HepG2 (cell line): ENCODE results near the gene COL9A3. TPM values are rescaled to one million over a fixed set of nuclear protein-coding genes. Genes with fewer than 3 reads are reported as not detected.
A peak's percentile ranks its signal among the peaks of the same experiment; 100 is the strongest.

Experiments
- ATAC-seq: fragments of 200-7000 bp; cut with Tn5 transposase; 3 replicates; pipeline ENCODE4 v1.9.1; 2020; ENCODE audit warnings: mild to moderate bottlenecking, moderate library complexity
- BruUV-seq: library from RNA; stranded (reverse); fragments of 400-500 nt; replicated peaks from 2 replicates; lab custom pipeline; 2021; lab: Mats Ljungman, UMichigan
- CTCF ChIA-PET: fragments of 300-600 bp; formaldehyde crosslinking; extraction: SDS; loops from one replicate; lab custom pipeline; 2021; ENCODE audit warnings: low total read pairs, inconsistent platforms, low intra/inter-chr PET ratio; lab: Yijun Ruan, JAX
- POLR2A ChIA-PET: fragments of 350-600 bp; sonication (Branson Sonifier 250); formaldehyde crosslinking; loops from one replicate; lab custom pipeline; 2020; ENCODE audit warnings: antibody characterized with exemption, inconsistent platforms; lab: Yijun Ruan, JAX
- DNase-seq: peaks from one replicate; pipeline ENCODE4 v3.0.0-alpha.2; 2015; ENCODE audit warnings: low spot score
- FAIRE-seq: peaks from 3 replicates; lab custom pipeline; 2011; peaks lifted over from hg19 to GRCh38; lab: Jason Lieb, UNC
- H2AFZ ChIP-seq: one replicate; pipeline ENCODE4 v1.6.1; 2011; ENCODE audit warnings: low read length, inconsistent platforms
- H3K27ac ChIP-seq: fragments of 300-600 bp; 3 replicates; pipeline ENCODE4 v1.8.0; 2011; ENCODE audit warnings: mixed run types, mild to moderate bottlenecking, mixed read lengths, low read length, inconsistent platforms; ENCODE audit not compliant: insufficient read depth; ENCODE audit errors: extremely low read length
- H3K27me3 ChIP-seq, 2 experiments: fragments of 200-600 bp in 1 of 2; 2 replicates in 1 of 2; 3 replicates in 1 of 2; pipeline versions ENCODE4 v1.6.0 to v1.8.0; 2011; ENCODE audit warnings: low read length in 2 of 2, mild to moderate bottlenecking in 2 of 2, moderate library complexity in 2 of 2, inconsistent platforms in 1 of 2; ENCODE audit not compliant: insufficient read depth in 2 of 2, control insufficient read depth in 1 of 2
- H3K36me3 ChIP-seq, 2 experiments: fragments of 200-600 bp in 1 of 2; replicated peaks in 1 of 2; 2 replicates in 1 of 2; 3 replicates in 1 of 2; pipeline versions ENCODE4 v1.5.1 to v1.8.0; 2011; ENCODE audit warnings: low read length in 2 of 2, inconsistent platforms in 1 of 2; ENCODE audit not compliant: insufficient read depth in 2 of 2, control insufficient read depth in 1 of 2
- H3K4me1 ChIP-seq: 2 replicates; pipeline ENCODE4 v1.5.1; 2012; ENCODE audit warnings: low read length, inconsistent platforms; ENCODE audit not compliant: insufficient read depth
- H3K4me2 ChIP-seq: 2 replicates; pipeline ENCODE4 v1.6.0; 2011; ENCODE audit warnings: low read depth, low read length, inconsistent platforms
- H3K4me3 ChIP-seq, 3 experiments: fragments of 200-600 bp in 1 of 3; sonication (generic), shearing (Covaris generic) in 1 of 3; replicated peaks in 1 of 3; 2 replicates each; pipeline ENCODE4 v1.5.1; 2011 to 2016; ENCODE audit warnings: low read length in 3 of 3, inconsistent platforms in 2 of 3, low read depth in 2 of 3, mild to moderate bottlenecking in 2 of 3, control low read depth in 1 of 3, mixed read lengths in 1 of 3; ENCODE audit not compliant: insufficient read depth in 1 of 3
- H3K79me2 ChIP-seq: one replicate; pipeline ENCODE4 v1.6.1; 2011; ENCODE audit warnings: low read length, inconsistent platforms; ENCODE audit not compliant: insufficient read depth
- H3K9ac ChIP-seq: 2 replicates; pipeline ENCODE4 v1.6.0; 2011; ENCODE audit warnings: mild to moderate bottlenecking, low read depth, low read length, inconsistent platforms; ENCODE audit not compliant: insufficient read depth
- H3K9me3 ChIP-seq: 2 replicates; pipeline ENCODE4 v1.5.1; 2012; ENCODE audit warnings: mild to moderate bottlenecking, low read length
- H4K20me1 ChIP-seq: 2 replicates; pipeline ENCODE4 v1.6.0; 2011; ENCODE audit warnings: inconsistent platforms, mild to moderate bottlenecking, low read length, moderate library complexity; ENCODE audit not compliant: insufficient read depth
- CSRNP2 ChIP-seq: sonication (generic); formaldehyde crosslinking; conservative IDR thresholded peaks from 2 replicates; pipeline ENCODE4 v1.8.0; 2022; ENCODE audit warnings: low read depth, missing genetic modification reagents
- FOXA1 ChIP-seq, 2 experiments: fragments of 450-650 bp in 1 of 2; sonication (generic) in 1 of 2; formaldehyde crosslinking in 1 of 2; IDR thresholded peaks; 2 replicates each; pipeline versions ENCODE4 v1.4.0 to v1.6.1; 2016 to 2020; ENCODE audit warnings: missing genetic modification reagents in 1 of 2
- HNRNPUL1 ChIP-seq: fragments of 200-400 bp; formaldehyde crosslinking; IDR thresholded peaks from 2 replicates; pipeline ENCODE4 v1.6.1; 2017; ENCODE audit warnings: low read depth, mild to moderate bottlenecking, low read length, moderate library complexity
- NRL ChIP-seq: sonication (generic); formaldehyde crosslinking; IDR thresholded peaks from 2 replicates; pipeline ENCODE4 v1.5.0; 2020; ENCODE audit warnings: missing genetic modification reagents, mild to moderate bottlenecking, moderate library complexity, borderline replicate concordance
- PAF1 ChIP-seq: IDR thresholded peaks from 2 replicates; pipeline ENCODE4 v1.6.1; 2016; ENCODE audit warnings: missing genetic modification reagents, missing compliant biosample characterization
- PTBP1 ChIP-seq: fragments of 200-400 bp; formaldehyde crosslinking; IDR thresholded peaks from 2 replicates; pipeline ENCODE4 v1.6.1; 2018; ENCODE audit warnings: low read length, low read depth; ENCODE audit not compliant: poor library complexity, severe bottlenecking
- RAD21 ChIP-seq: fragments of 450-650 bp; formaldehyde crosslinking; IDR thresholded peaks from 2 replicates; pipeline ENCODE4 v1.5.0; 2020; ENCODE audit warnings: mild to moderate bottlenecking
- SKI ChIP-seq: fragments of 450-650 bp; IDR thresholded peaks from one replicate; pipeline ENCODE4 v1.6.1; 2018; ENCODE audit warnings: mild to moderate bottlenecking; ENCODE audit not compliant: partially characterized antibody
- ZMYM2 ChIP-seq: sonication (generic); formaldehyde crosslinking; IDR thresholded peaks from 2 replicates; pipeline ENCODE4 v1.8.0; 2022; ENCODE audit warnings: mild to moderate bottlenecking, missing genetic modification reagents
- ZNF274 ChIP-seq: sonication (generic); formaldehyde crosslinking; IDR thresholded peaks from 2 replicates; pipeline ENCODE4 v1.5.1; 2020; ENCODE audit warnings: mild to moderate bottlenecking, missing genetic modification reagents
- ZNF317 ChIP-seq: sonication (generic); formaldehyde crosslinking; IDR thresholded peaks from 2 replicates; pipeline ENCODE4 v1.5.0; 2020; ENCODE audit warnings: mild to moderate bottlenecking, missing genetic modification reagents
- ZNF326 ChIP-seq: sonication (generic); formaldehyde crosslinking; IDR thresholded peaks from 2 replicates; pipeline ENCODE4 v1.4.0; 2020; ENCODE audit warnings: missing genetic modification reagents, borderline replicate concordance
- ZNF451 ChIP-seq: sonication (generic); formaldehyde crosslinking; IDR thresholded peaks from 2 replicates; pipeline ENCODE4 v1.5.0; 2020; ENCODE audit warnings: mild to moderate bottlenecking, missing genetic modification reagents
- ZNF484 ChIP-seq: sonication (generic); formaldehyde crosslinking; IDR thresholded peaks from 2 replicates; pipeline ENCODE4 v1.5.1; 2020; ENCODE audit warnings: mild to moderate bottlenecking, low read depth, missing genetic modification reagents, borderline replicate concordance
- ZNF891 ChIP-seq: sonication (generic); formaldehyde crosslinking; IDR thresholded peaks from 2 replicates; pipeline ENCODE4 v1.5.0; 2020; ENCODE audit warnings: mild to moderate bottlenecking, missing genetic modification reagents
- WGBS: methylation state at CpG from one replicate; pipeline ENCODE4 v1.1.6; 2017; ENCODE audit warnings: low lambda C conversion rate; 5-methylcytosine and 5-hydroxymethylcytosine counted together
- in situ Hi-C: cut with HindIII; loops from 2 replicates; pipeline ENCODE4 v1.10.0; 2017; ENCODE audit warnings: low pct_unique_long_range_greater_than_20kb; ENCODE audit not compliant: extremely low pct_ligation_motif_present
- intact Hi-C: fragments of 100-400 bp; cut with micrococcal nuclease; formaldehyde crosslinking; loops from one replicate; pipeline ENCODE4 v1.10.0; 2022; ENCODE audit not compliant: unreplicated experiment
- polyA plus RNA-seq, 8 experiments: library from polyadenylated mRNA; depleted of rRNA in 3 of 8; stranded (reverse) in 7 of 8; unstranded in 1 of 8; fragments of >200 nt; fragmentation: Illumina TruSeq in 4 of 8; extraction: Trizol in 4 of 8; gene quantifications; 2 replicates each; pipeline versions ENCODE4 v1.2.1 to v1.2.3, GENCODE V29; 2011 to 2016; ENCODE audit warnings: low read depth in 4 of 8, missing spikeins in 1 of 8, mixed read lengths in 1 of 8; ENCODE audit not compliant: insufficient read depth in 1 of 8
- total RNA-seq, 5 experiments: library from RNA; depleted of rRNA; stranded (reverse); fragments of >200 nt; fragmentation: Illumina TruSeq; extraction: Trizol; gene quantifications; 2 replicates each; pipeline ENCODE4 v1.2.3, GENCODE V29; 2016; ENCODE audit warnings: low read depth in 1 of 5

Gene COL9A3
- total and polyA plus RNA-seq, 2 of the 13 experiments (the other 11 are each of a cell fraction or from before 2014, with no cell fraction given), result 155 to 204 TPM

- no TSS peak for BruUV-seq
- peak overlapping the region; percentile 72 for H3K9ac ChIP-seq
- H3K4me3 ChIP-seq, result peak overlapping the region; percentile 51 to 77 (median 68); a peak in 4 of 6 replicates
- no peaks in the 10 kb centered on the region for H3K9me3 ChIP-seq
- POLR2A ChIA-PET, result interaction anchor here (1.1 to 6.8 kb wide), 5 partner anchors 11 to 55 kb away, joined by 3 to 64 read pairs (median 8); partner anchors contain the start of gene MRGBP
- FAIRE-seq (no peak), DNase-seq (no peak), ATAC-seq (no peak)
- intact Hi-C loops, result loop anchor here (5.0 kb wide), 1 partner anchor 43 kb away; the partner anchor contains the start of gene TCFL5
- peak overlapping the region; percentile 81 for H3K4me2 ChIP-seq
- CTCF ChIA-PET, result no interaction called here
- in situ Hi-C loops, result no loop called here
- H3K79me2 ChIP-seq, result peaks cover 6% of the 10 kb centered on the region
- H3K4me1 ChIP-seq, result peaks cover 90% of the 10 kb centered on the region
- H4K20me1 ChIP-seq, result peaks cover 4% of the 10 kb centered on the region; the same call in 1 of the 2 replicates
- peak overlapping the region; percentile 74 for H3K27ac ChIP-seq
- WGBS, result 60% methylated on average over 8 of the region's 16 CpGs
- no peak overlapping the region for H2AFZ ChIP-seq
- no peaks in the 10 kb centered on the region for H3K36me3 ChIP-seq
- no peaks in the 10 kb centered on the region for H3K27me3 ChIP-seq
- TF ChIP-seq ZMYM2 (CRISPR knock-in tag), result 0 out of 2 replicates have a peak, but pooled peaks have one; percentile 35
- no peak for TF ChIP-seq FOXA1 (IDR thresholded peaks at IDR 0.05)
- peak; percentile 37 for TF ChIP-seq FOXA1 (CRISPR knock-in tag; IDR thresholded peaks at IDR 0.05)
- peak; percentile 39; the same call in 1 of the 2 replicates for TF ChIP-seq NRL (CRISPR knock-in tag)
- peak; percentile 14 for TF ChIP-seq PTBP1
- TF ChIP-seq HNRNPUL1, result no peak
- peak; percentile 6; the same call in 1 of the 2 replicates for TF ChIP-seq RAD21
- TF ChIP-seq ZNF326 (CRISPR knock-in tag), result no peak
- no peak for TF ChIP-seq SKI
- TF ChIP-seq ZNF484 (CRISPR knock-in tag), result 0 out of 2 replicates have a peak, but pooled peaks have one; percentile 53
- no peak for TF ChIP-seq PAF1 (CRISPR knock-in tag)
- TF ChIP-seq ZNF891 (CRISPR knock-in tag), result peak; percentile 61; the same call in 1 of the 2 replicates
- no peak for TF ChIP-seq ZNF317 (CRISPR knock-in tag)
- TF ChIP-seq ZNF274, result 0 out of 2 replicates have a peak, but pooled peaks have one; percentile 9
- TF ChIP-seq ZNF451 (CRISPR knock-in tag), result 0 out of 2 replicates have a peak, but pooled peaks have one; percentile 35
- no peak for TF ChIP-seq CSRNP2
Observed at GRCh38 chr20:62819494-62820174, 2.8 kb downstream of the COL9A3 start.
